Keratinocyte (primary cell): Measurements from ENCODE around the gene EYA3.

Experiments used
- CTCF ChIP-seq, 3 experiments: IDR thresholded peaks in 1 of 3; conservative IDR thresholded peaks in 1 of 3; optimal IDR thresholded peaks in 1 of 3; 2 replicates in 2 of 3; 3 replicates in 1 of 3; pipeline versions ENCODE3 to v1.5.1; 2011; ENCODE audit warnings: low read length in 3 of 3, mild to moderate bottlenecking in 3 of 3, moderate library complexity in 2 of 3, control low read depth in 1 of 3, inconsistent platforms in 1 of 3; ENCODE audit not compliant: insufficient read depth in 2 of 3; ENCODE audit errors: extremely low read depth in 1 of 3
- EZH2 ChIP-seq: IDR thresholded peaks from one replicate; pipeline ENCODE4 v1.6.1; 2012; ENCODE audit warnings: inconsistent platforms, mild to moderate bottlenecking, low read length, moderate library complexity

- TF ChIP-seq EZH2 (no peak), CTCF (optimal IDR thresholded peaks at IDR 0.05 in 1 of 3, IDR thresholded peaks at IDR 0.05 in 1 of 3, conservative IDR thresholded peaks at IDR 0.05 in 1 of 3; ENCODE audit: extremely low read depth in 1 of 3, insufficient read depth in 2 of 3, low read length in 3 of 3) (no peak)
Observed at GRCh38 chr1:28102189-28102588, 13.8 kb upstream of the EYA3 start.
